Measurements from ENCODE around the gene TCF15. TPM values are rescaled to one million over a fixed set of nuclear protein-coding genes. Genes with fewer than 3 reads are reported as not detected.
A peak's percentile ranks its signal among the peaks of the same experiment; 100 is the strongest.

TCF15 gene
- total and polyA plus RNA-seq, 2 of the 13 experiments (the other 11 are each of a cell fraction or from before 2014, with no cell fraction given): not detected

- TF ChIP-seq ZNF337 (CRISPR knock-in tag; IDR thresholded peaks at IDR 0.05; ENCODE audit: borderline replicate concordance, low read depth) (peak; percentile 76; the same call in 1 of the 2 replicates), GABPA (IDR thresholded peaks at IDR 0.05; ENCODE audit: low read depth, low read length) (no peak), GABPA (CRISPR knock-in tag; IDR thresholded peaks at IDR 0.05; ENCODE audit: low read depth) (no peak), AHR (CRISPR knock-in tag; IDR thresholded peaks at IDR 0.05) (no peak), RBFOX2 (IDR thresholded peaks at IDR 0.05; ENCODE audit: low read depth, low read length) (peak; percentile 85), RNF2 (conservative IDR thresholded peaks at IDR 0.05; ENCODE audit: low read depth) (0 out of 2 replicates have a peak, but pooled peaks have one; percentile 28), ZSCAN9 (CRISPR knock-in tag; IDR thresholded peaks at IDR 0.05; ENCODE audit: borderline replicate concordance) (no peak), ZNF558 (CRISPR knock-in tag; IDR thresholded peaks at IDR 0.05; ENCODE audit: borderline replicate concordance) (no peak), GZF1 (CRISPR knock-in tag; IDR thresholded peaks at IDR 0.05) (0 out of 2 replicates have a peak, but pooled peaks have one; percentile 56), ZNF10 (CRISPR knock-in tag; IDR thresholded peaks at IDR 0.05; ENCODE audit: borderline replicate concordance, low read depth) (no peak), GMEB2 (CRISPR knock-in tag; IDR thresholded peaks at IDR 0.05; ENCODE audit: low read depth) (no peak), ZNF577 (CRISPR knock-in tag; IDR thresholded peaks at IDR 0.05; ENCODE audit: borderline replicate concordance, low read depth) (no peak), KAT2B (IDR thresholded peaks at IDR 0.05; ENCODE audit: borderline replicate concordance, low read depth, low read length) (no peak), ZNF850 (CRISPR knock-in tag; conservative IDR thresholded peaks at IDR 0.05) (no peak), RXRB (CRISPR knock-in tag; IDR thresholded peaks at IDR 0.05; ENCODE audit: borderline replicate concordance) (no peak), SNAPC5 (CRISPR knock-in tag; IDR thresholded peaks at IDR 0.05; ENCODE audit: borderline replicate concordance) (0 out of 2 replicates have a peak, but pooled peaks have one; percentile 16), ZNF382 (CRISPR knock-in tag; IDR thresholded peaks at IDR 0.05; ENCODE audit: borderline replicate concordance) (no peak), ZNF180 (CRISPR knock-in tag; IDR thresholded peaks at IDR 0.05; ENCODE audit: borderline replicate concordance, low read depth) (no peak), ZFP36L2 (CRISPR knock-in tag; IDR thresholded peaks at IDR 0.05) (no peak), ATRX (CRISPR knock-in tag; IDR thresholded peaks at IDR 0.05; ENCODE audit: borderline replicate concordance) (no peak), ZNF788 (CRISPR knock-in tag; IDR thresholded peaks at IDR 0.05; ENCODE audit: borderline replicate concordance) (no peak; the same call in 1 of the 2 replicates), LBX2 (CRISPR knock-in tag; IDR thresholded peaks at IDR 0.05; ENCODE audit: borderline replicate concordance) (0 out of 2 replicates have a peak, but pooled peaks have one; percentile 7), PAF1 (CRISPR knock-in tag; IDR thresholded peaks at IDR 0.05) (no peak), HMGXB3 (CRISPR knock-in tag; IDR thresholded peaks at IDR 0.05; ENCODE audit: borderline replicate concordance) (no peak; the same call in 1 of the 2 replicates), ZNF468 (CRISPR knock-in tag; IDR thresholded peaks at IDR 0.05) (peak; percentile 26; the same call in 1 of the 2 replicates), MATR3 (CRISPR knock-in tag; IDR thresholded peaks at IDR 0.05) (no peak)
Measured at GRCh38 chr20:653110-653589, 43.0 kb upstream of the TCF15 start, which contains the start of gene SRXN1 (continued).

All from HepG2 (cell line).